HL-60/S4 treated with phorbol 12-myristate 13-acetate at 8.2 ng/mL for 4 days and 3 days (cell line): ENCODE data around the gene TRIM33.
"Not testable (repeated sequence)": the region's sequence is repeated elsewhere in the genome, so short reads cannot be mapped to it uniquely, and the experiment has no call there.

Experiments used
- in situ Hi-C: fragments of 300-500 bp; cut with MboI; formaldehyde crosslinking; loops from 2 replicates; pipeline ENCODE4 v1.15.0; 2022; ENCODE audit warnings: low sequenced_read_pairs

Gene TRIM33

GRCh38 chr1:114363230-114363629, 147.8 kb downstream of the TRIM33 start:
- in situ Hi-C loops: not testable (repeated sequence)

GRCh38 chr1:114359791-114360190, 151.2 kb downstream of the TRIM33 start:
- in situ Hi-C loops: no loop called here

- in situ Hi-C loops: no loop called here
These were observed 155.8 kb downstream of the TRIM33 start for GRCh38 chr1:114355240-114355639.

- in situ Hi-C loops: no loop called here
These were observed 157.7 kb downstream of the TRIM33 start for GRCh38 chr1:114353262-114353661.

- in situ Hi-C loops: no loop called here
These were observed 158.2 kb downstream of the TRIM33 start for GRCh38 chr1:114352797-114353196.

- in situ Hi-C loops: no loop called here
These were observed 160.1 kb downstream of the TRIM33 start for GRCh38 chr1:114350731-114351445.

- in situ Hi-C loops: no loop called here
These were observed 161.0 kb downstream of the TRIM33 start for GRCh38 chr1:114349891-114350605.

- in situ Hi-C loops: no loop called here
These were observed 163.4 kb downstream of the TRIM33 start for GRCh38 chr1:114347431-114348209.

- in situ Hi-C loops: no loop called here
These were observed 164.4 kb downstream of the TRIM33 start for GRCh38 chr1:114346480-114347029.

GRCh38 chr1:114345930-114346479, 165.0 kb downstream of the TRIM33 start:
- in situ Hi-C loops: no loop called here

- in situ Hi-C loops: no loop called here
These were observed 166.3 kb downstream of the TRIM33 start for GRCh38 chr1:114344656-114345055.
